Loucy (cell line): ENCODE results near the gene LRRC31.

ENCODE experiments used
- H2AFZ ChIP-seq: fragments of 200-600 bp; sonication (generic); 2 replicates; pipeline ENCODE4 v1.6.0; 2016; ENCODE audit warnings: antibody characterized with exemption, mild to moderate bottlenecking, low read length, moderate library complexity
- H3F3A ChIP-seq: fragments of 200-600 bp; 2 replicates; pipeline ENCODE4 v1.6.0; 2016; ENCODE audit warnings: antibody characterized with exemption, low read depth, mild to moderate bottlenecking
- H3K27me3 ChIP-seq: fragments of 200-600 bp; sonication (generic); 2 replicates; pipeline ENCODE4 v1.6.1; 2014; ENCODE audit warnings: low read length, mild to moderate bottlenecking; ENCODE audit not compliant: insufficient read depth, poor library complexity, severe bottlenecking
- H3K36me3 ChIP-seq: fragments of 200-600 bp; sonication (generic); 2 replicates; pipeline ENCODE4 v1.6.1; 2016; ENCODE audit warnings: low read length; ENCODE audit not compliant: insufficient read depth
- H3K4me1 ChIP-seq: fragments of 200-600 bp; sonication (generic); 2 replicates; pipeline ENCODE4 v1.5.1; 2014; ENCODE audit warnings: low read length, mild to moderate bottlenecking; ENCODE audit not compliant: insufficient read depth, poor library complexity, severe bottlenecking
- H3K4me2 ChIP-seq: fragments of 200-600 bp; sonication (generic); 2 replicates; pipeline ENCODE4 v1.6.0; 2014; ENCODE audit warnings: antibody characterized with exemption, low read length, low read depth, mild to moderate bottlenecking; ENCODE audit not compliant: poor library complexity, severe bottlenecking
- H3K4me3 ChIP-seq: fragments of 200-600 bp; sonication (generic); 2 replicates; pipeline ENCODE4 v1.5.1; 2014; ENCODE audit warnings: low read length, mild to moderate bottlenecking, mixed read lengths; ENCODE audit not compliant: poor library complexity, severe bottlenecking
- H3K79me2 ChIP-seq: fragments of 200-600 bp; sonication (generic); 2 replicates; pipeline ENCODE4 v1.6.1; 2014; ENCODE audit warnings: low read length; ENCODE audit not compliant: insufficient read depth
- H3K9ac ChIP-seq: fragments of 200-600 bp; sonication (generic); 2 replicates; pipeline ENCODE4 v1.6.0; 2014; ENCODE audit warnings: mild to moderate bottlenecking, low read depth, low read length, moderate library complexity; ENCODE audit not compliant: poor library complexity, severe bottlenecking
- H3K9me2 ChIP-seq: fragments of 200-600 bp; sonication (generic); replicated peaks from 2 replicates; pipeline ENCODE4 v1.6.1; 2016; ENCODE audit warnings: low read depth, low read length, mixed read lengths
- H3K9me3 ChIP-seq: fragments of 200-600 bp; sonication (generic); 2 replicates; pipeline ENCODE4 v1.6.1; 2014; ENCODE audit warnings: mild to moderate bottlenecking, antibody characterized with exemption, low read length, low read depth; ENCODE audit not compliant: insufficient read depth
- H4K20me1 ChIP-seq: fragments of 200-600 bp; sonication (generic); 2 replicates; pipeline ENCODE4 v1.6.0; 2014; ENCODE audit warnings: antibody characterized with exemption, low read length, mild to moderate bottlenecking; ENCODE audit not compliant: insufficient read depth, poor library complexity, severe bottlenecking
- CTCF ChIP-seq: fragments of 200-600 bp; sonication (generic); conservative IDR thresholded peaks from 2 replicates; pipeline ENCODE4 v1.5.1; 2014; ENCODE audit warnings: mild to moderate bottlenecking, antibody characterized with exemption, low read length
- EZH2phosphoT487 ChIP-seq: fragments of 200-600 bp; IDR thresholded peaks from 2 replicates; pipeline ENCODE4 v1.6.1; 2018; ENCODE audit warnings: antibody characterized with exemption, mild to moderate bottlenecking, moderate library complexity, borderline replicate concordance

The LRRC31 gene

GRCh38 chr3:169865176-169865767 is 4.5 kb downstream of the LRRC31 start:
- no peaks in the 10 kb centered on the region for H3K9me2 ChIP-seq
- H3K36me3 ChIP-seq: no peaks in the 10 kb centered on the region
- no peaks in the 10 kb centered on the region for H3F3A ChIP-seq
- no peaks in the 10 kb centered on the region for H4K20me1 ChIP-seq
- H3K9ac ChIP-seq: no peak overlapping the region
- no peaks in the 10 kb centered on the region for H3K9me3 ChIP-seq
- TF ChIP-seq CTCF (no peak), EZH2phosphoT487 (no peak)
- peaks cover 39% of the 10 kb centered on the region for H3K27me3 ChIP-seq
- H2AFZ ChIP-seq: no peak overlapping the region
- no peak overlapping the region for H3K4me3 ChIP-seq
- no peaks in the 10 kb centered on the region for H3K79me2 ChIP-seq
- no peak overlapping the region for H3K4me2 ChIP-seq
- H3K4me1 ChIP-seq: peaks cover 3% of the 10 kb centered on the region

GRCh38 chr3:169864270-169864669 is 5.5 kb downstream of the LRRC31 start:
- H3K36me3 ChIP-seq: no peaks in the 10 kb centered on the region
- peaks cover 3% of the 10 kb centered on the region for H3K4me1 ChIP-seq
- no peak overlapping the region for H3K9ac ChIP-seq
- H3K27me3 ChIP-seq: peaks cover 39% of the 10 kb centered on the region
- H3F3A ChIP-seq: no peaks in the 10 kb centered on the region
- no peaks in the 10 kb centered on the region for H3K79me2 ChIP-seq
- no peak overlapping the region for H2AFZ ChIP-seq
- no peak overlapping the region for H3K4me3 ChIP-seq
- TF ChIP-seq EZH2phosphoT487 (no peak), CTCF (no peak)
- H4K20me1 ChIP-seq: no peaks in the 10 kb centered on the region
- H3K9me3 ChIP-seq: no peaks in the 10 kb centered on the region
- H3K9me2 ChIP-seq: no peaks in the 10 kb centered on the region
- no peak overlapping the region for H3K4me2 ChIP-seq

GRCh38 chr3:169863458-169863899 is 6.3 kb downstream of the LRRC31 start:
- no peaks in the 10 kb centered on the region for H3F3A ChIP-seq
- no peak overlapping the region for H3K4me3 ChIP-seq
- peaks cover 3% of the 10 kb centered on the region for H3K4me1 ChIP-seq
- H3K36me3 ChIP-seq: no peaks in the 10 kb centered on the region
- H4K20me1 ChIP-seq: no peaks in the 10 kb centered on the region
- no peaks in the 10 kb centered on the region for H3K79me2 ChIP-seq
- H3K27me3 ChIP-seq: peaks cover 39% of the 10 kb centered on the region
- H3K9me3 ChIP-seq: no peaks in the 10 kb centered on the region
- no peak overlapping the region for H3K9ac ChIP-seq
- no peaks in the 10 kb centered on the region for H3K9me2 ChIP-seq
- H3K4me2 ChIP-seq: peak overlapping the region; percentile 6
- TF ChIP-seq CTCF (peak; percentile 97), EZH2phosphoT487 (no peak)
- no peak overlapping the region for H2AFZ ChIP-seq
